HG03159 (cell line): ENCODE measurements around the gene RBX1.
A peak's percentile ranks its signal among the peaks of the same experiment; 100 is the strongest.
"Not testable (repeated sequence)": the region's sequence is repeated elsewhere in the genome, so short reads cannot be mapped to it uniquely, and the experiment has no call there.

Experiments used
- ATAC-seq: cut with Tn5 transposase; IDR thresholded peaks from one replicate; pipeline ENCODE4 v1.9.1; 2021; ENCODE audit warnings: mild to moderate bottlenecking, moderate library complexity; ENCODE audit not compliant: unreplicated experiment

Gene RBX1

GRCh38 chr22:40950962-40951794 lies at the start of gene RBX1:
RBX1 (plus strand) TSS chr22:40951378; CDS start chr22:40951399, 21 bp downstream.
- ATAC-seq: peak; percentile 73

DNA sequence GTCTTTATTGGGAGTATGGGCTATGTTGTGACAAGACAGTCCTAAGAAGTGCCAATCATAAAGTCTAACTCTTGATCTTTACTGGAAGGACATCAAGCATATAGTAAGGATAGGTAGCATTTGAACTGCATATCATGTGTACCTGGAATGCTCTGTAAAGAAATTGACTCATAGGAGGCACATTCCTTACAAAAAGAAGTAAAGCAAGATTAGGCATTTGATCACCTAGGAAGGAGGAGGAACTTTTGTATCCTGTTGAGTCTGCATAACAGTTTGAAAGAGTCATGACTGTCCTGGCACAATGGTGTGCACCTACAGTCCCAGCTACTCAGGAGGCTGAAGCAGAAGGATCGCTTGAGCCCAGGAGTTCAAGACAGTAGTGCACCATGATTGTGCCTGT lies 47.1 kb upstream of the RBX1 start:
- no peak for ATAC-seq

DNA sequence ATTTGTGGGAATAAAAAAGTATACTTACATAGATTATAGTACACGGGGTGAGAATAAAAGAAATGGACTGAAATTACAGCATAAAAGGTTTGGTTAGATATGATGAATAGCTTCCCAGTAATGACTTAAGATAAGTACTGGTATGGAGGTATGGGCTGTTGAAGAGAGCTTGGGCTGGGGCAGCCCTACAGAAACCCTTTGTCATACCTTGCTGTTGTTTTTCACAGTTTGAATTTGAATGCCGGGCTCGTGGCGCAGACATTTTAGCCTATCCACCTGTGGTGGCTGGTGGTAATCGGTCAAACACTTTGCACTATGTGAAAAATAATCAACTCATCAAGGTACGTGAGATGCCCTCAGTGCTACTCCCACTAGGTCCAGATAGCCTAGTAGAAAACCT lies 42.3 kb upstream of the RBX1 start:
- no peak for ATAC-seq

DNA sequence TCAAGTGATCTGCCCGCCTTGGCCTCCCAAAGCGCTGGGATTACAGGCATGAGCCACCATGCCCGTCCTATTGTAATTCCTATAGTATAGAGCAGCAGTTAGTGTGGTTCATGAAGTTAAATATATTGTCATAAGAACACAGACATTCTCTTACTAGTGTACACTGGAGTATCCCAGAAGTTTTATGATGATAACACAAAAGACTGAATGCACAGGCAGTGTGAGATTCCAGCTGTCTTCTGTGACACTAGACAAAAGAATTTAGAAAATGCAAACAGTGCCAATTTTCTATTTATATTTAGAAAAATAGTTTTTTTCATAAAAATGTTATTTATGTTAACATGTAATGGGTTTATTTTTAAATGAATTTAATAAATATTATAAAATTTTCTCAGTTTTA lies 39.4 kb upstream of the RBX1 start:
- no peak for ATAC-seq

DNA sequence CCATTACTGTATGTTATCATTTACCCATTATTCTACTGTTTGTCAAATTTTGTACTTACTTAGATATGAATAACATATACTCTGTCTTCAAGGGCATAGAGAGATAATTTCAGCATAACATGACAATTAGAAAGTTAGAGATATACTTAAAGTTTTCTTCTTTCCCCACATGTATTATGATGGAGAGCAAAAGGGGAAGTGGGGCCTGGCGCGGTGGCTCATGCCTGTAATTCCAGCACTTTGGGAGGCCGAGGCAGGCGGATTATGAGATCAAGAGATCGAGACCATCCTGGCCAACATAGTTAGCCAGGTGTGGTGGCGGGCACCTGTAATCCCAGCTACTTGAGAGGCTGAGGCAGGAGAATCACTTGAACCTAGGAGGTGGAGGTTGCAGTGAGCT lies 38.2 kb upstream of the RBX1 start:
- ATAC-seq: not testable (repeated sequence)

- ATAC-seq: no peak
Observed at GRCh38 chr22:40919446-40919845, 31.7 kb upstream of the RBX1 start.

- no peak for ATAC-seq
Observed at GRCh38 chr22:40920526-40920925, 30.7 kb upstream of the RBX1 start.

GRCh38 chr22:40922484-40923303 lies 28.5 kb upstream of the RBX1 start:
- no peak for ATAC-seq

- no peak for ATAC-seq
Observed at GRCh38 chr22:40928657-40929056, 22.5 kb upstream of the RBX1 start.

DNA sequence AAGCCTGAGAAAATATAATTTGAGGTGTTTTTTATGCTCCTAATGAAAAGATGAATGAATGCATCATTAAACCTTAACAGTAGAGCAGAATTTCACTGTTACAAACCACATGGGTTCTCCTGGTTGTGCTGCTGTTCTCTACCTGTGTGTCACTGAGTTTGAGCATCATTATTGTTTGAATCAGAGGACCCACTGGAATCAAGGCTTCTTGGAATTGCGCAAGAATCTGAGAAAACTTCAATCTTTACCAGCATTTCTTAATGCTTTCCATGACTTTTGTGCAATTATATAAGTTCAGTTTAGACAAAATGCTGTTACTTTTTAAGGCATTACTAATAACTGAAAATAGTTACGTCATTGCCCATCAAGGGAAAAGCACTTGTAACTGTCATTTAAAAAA lies 18.8 kb upstream of the RBX1 start:
- no peak for ATAC-seq

- no peak for ATAC-seq
Observed at GRCh38 chr22:40939202-40939601, 12.0 kb upstream of the RBX1 start.

DNA sequence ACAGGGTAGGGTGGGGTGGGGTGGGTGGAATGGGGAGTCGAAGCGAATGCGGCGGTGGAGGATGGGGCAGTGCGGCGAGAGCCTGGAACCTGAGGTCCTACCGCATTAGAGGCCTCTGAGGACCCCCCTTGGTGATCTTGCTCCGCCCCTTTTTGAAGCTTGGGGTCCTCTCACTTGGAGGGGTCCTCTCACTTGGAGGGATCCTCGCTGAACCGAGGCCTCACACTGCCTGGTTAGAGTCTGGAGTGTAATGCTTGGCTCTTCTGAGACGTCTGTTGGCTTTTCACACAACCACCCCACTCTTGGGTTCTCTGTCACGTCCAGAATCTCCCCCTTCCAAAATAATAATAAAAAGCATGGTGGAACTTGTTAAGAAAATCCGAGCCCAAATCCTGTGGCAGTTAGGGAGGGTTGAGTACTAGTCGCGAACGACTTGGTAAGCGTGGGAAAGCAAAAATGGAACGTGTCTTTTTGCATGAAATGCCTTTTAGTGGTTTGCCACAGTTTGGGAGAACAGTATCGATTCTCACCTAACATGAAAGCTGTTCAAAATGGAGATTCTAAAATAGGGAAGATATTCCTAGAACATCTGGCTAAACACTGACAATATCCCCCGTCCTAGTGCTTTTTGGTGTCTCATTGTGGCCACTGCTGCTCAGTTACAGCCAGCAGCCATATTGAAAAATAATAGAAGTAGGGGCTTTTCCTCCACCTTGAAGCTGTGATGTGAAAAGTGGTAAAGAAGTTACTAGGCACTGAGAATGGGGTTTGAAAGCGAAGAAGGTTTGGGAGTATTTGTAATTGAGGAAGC lies 822 bp downstream of the RBX1 start:
- no peak for ATAC-seq

- no peak for ATAC-seq
Observed at GRCh38 chr22:40953471-40953870, 2.3 kb downstream of the RBX1 start.

DNA sequence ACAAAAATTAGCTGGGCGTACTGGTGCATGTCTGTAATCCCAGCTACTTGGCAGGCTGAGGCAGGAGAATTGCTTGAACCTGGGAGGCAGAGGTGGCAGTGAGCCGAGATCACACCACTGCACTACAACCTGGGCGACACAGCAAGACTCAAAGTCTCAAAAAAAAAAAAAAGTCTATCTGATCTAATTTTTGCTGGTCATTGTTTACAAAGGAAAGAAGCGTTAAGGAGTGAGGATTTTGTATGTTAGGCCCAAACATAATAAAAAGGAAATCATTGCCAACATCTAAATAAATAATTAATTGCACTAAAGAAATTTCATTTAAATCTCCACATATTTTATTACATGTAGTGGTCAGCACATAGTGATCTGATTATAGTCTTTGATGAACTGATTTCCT lies 2.9 kb downstream of the RBX1 start:
- no peak for ATAC-seq

GRCh38 chr22:40955571-40955970 lies 4.4 kb downstream of the RBX1 start:
- ATAC-seq: no peak

DNA sequence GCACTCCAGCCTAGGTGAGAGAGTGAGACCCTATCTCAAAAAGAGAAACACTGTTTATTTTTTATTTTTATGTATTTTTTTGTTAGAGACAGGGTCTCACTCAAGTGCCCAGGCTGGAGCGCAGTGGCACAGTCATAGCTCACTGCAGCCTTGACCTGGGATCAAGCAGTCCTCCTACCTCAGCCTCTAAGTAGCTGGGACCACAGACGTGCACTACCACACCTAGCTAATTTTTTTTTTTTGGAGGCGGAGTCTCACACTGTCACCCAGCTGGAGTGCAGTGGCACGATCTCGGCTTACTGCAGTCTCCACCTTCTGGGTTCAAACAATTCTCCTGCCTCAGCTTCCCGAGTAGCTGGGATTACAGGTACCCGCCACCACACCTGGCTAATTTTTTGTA lies 6.4 kb downstream of the RBX1 start:
- ATAC-seq: no peak

- no peak for ATAC-seq
Observed at GRCh38 chr22:40958299-40958698, 7.1 kb downstream of the RBX1 start.

- no peak for ATAC-seq
Observed at GRCh38 chr22:40960145-40960544, 9.0 kb downstream of the RBX1 start.

DNA sequence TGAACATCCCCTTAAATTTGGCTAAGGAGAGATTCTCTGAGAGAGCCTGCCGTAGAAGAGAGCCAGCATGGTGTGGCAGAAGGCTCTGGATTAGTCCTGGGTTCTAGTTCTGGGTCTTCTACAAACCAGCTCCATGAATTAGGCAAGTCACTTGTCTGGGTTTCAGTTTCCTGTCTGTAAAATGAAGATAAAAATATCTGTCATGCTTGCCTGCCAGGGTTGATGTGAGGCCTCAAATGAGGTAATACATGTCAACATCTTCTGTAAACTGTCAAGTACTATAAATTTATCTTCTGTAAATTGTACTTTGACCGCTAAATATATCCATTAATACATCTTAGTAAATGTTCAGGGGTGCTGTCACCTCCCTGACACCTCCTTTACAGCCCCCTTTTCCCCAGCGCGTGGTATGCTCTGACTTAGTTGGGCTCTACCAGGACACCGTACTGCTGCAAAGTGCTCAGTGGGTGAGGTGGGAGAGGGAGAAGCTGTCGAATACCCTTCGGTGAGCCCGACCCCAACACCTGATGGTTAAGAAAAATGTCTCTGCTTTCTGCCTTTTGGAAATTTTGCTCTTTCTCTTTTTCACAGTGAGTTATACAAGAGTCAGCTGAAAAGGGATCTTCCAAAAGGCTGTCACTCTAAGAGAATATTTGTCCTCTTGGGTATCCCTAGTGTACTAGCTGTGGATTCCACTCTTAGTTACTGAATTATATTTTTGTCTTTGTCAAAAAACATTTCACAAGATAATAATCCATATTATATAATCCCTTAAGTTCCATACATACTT lies 15.0 kb downstream of the RBX1 start:
- ATAC-seq: no peak

DNA sequence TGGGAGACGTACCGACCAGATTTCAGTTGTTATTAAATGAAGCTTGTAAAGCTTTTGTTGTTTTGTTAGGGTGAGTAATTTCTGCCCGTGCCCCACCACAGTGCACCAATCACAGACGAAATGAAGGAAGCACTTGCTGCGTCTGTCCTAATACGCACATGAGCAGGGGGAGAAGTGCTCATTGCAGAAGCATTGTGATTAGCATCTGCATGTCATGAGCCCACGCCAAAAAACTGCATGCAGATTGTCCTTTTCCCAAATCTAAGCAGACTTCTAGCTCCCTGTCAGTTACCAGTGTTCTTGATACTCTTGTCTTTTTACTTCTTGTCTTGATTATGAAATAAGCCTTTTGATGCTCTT lies 15.5 kb downstream of the RBX1 start:
- ATAC-seq: no peak
